GM18870 (cell line): ENCODE data around the gene ADRA2C.

Experiments
- ATAC-seq: cut with Tn5 transposase; IDR thresholded peaks from one replicate; pipeline ENCODE4 v1.9.1; 2021; ENCODE audit warnings: moderate library complexity; ENCODE audit not compliant: unreplicated experiment

ADRA2C gene

GRCh38 chr4:3756343-3757059 lies 9.7 kb upstream of the ADRA2C start:
- ATAC-seq = no peak

GRCh38 chr4:3759236-3759635 lies 6.9 kb upstream of the ADRA2C start:
- no peak for ATAC-seq

- no peak for ATAC-seq
Measured at GRCh38 chr4:3760346-3760745, 5.8 kb upstream of the ADRA2C start.

- no peak for ATAC-seq
Measured at GRCh38 chr4:3760841-3761240, 5.3 kb upstream of the ADRA2C start.

- ATAC-seq = no peak
Measured at GRCh38 chr4:3762264-3762663, 3.9 kb upstream of the ADRA2C start.

GRCh38 chr4:3762753-3763549 lies 3.2 kb upstream of the ADRA2C start:
- no peak for ATAC-seq

GRCh38 chr4:3765271-3766035 lies 732 bp upstream of the ADRA2C start:
- no peak for ATAC-seq

GRCh38 chr4:3766785-3767569 lies 792 bp downstream of the ADRA2C start:
- ATAC-seq = no peak

GRCh38 chr4:3767570-3768288 lies 1.5 kb downstream of the ADRA2C start:
- ATAC-seq = no peak

GRCh38 chr4:3768842-3769641 lies 2.9 kb downstream of the ADRA2C start:
- ATAC-seq = no peak

- no peak for ATAC-seq
Measured at GRCh38 chr4:3769642-3770184, 3.5 kb downstream of the ADRA2C start.

GRCh38 chr4:3770323-3771163 lies 4.4 kb downstream of the ADRA2C start:
- no peak for ATAC-seq

GRCh38 chr4:3771164-3771809 lies 5.1 kb downstream of the ADRA2C start:
- ATAC-seq = no peak

GRCh38 chr4:3771939-3772495 lies 5.8 kb downstream of the ADRA2C start:
- no peak for ATAC-seq

- no peak for ATAC-seq
Measured at GRCh38 chr4:3772632-3773031, 6.4 kb downstream of the ADRA2C start.

- ATAC-seq = no peak
Measured at GRCh38 chr4:3773552-3774001, 7.4 kb downstream of the ADRA2C start.

- ATAC-seq = no peak
Measured at GRCh38 chr4:3774253-3774883, 8.2 kb downstream of the ADRA2C start.
